KMS-11 (cell line): Measurements from ENCODE around the gene CCT2.

ENCODE experiments used
- H2AFZ ChIP-seq: fragments of 200-600 bp; sonication (generic); 2 replicates; pipeline ENCODE4 v1.6.1; 2016; ENCODE audit warnings: antibody characterized with exemption, mixed run types, low read depth
- H3K27ac ChIP-seq: fragments of 200-600 bp; sonication (generic); 2 replicates; pipeline ENCODE4 v1.6.1; 2016; ENCODE audit warnings: mild to moderate bottlenecking, mixed run types
- H3K27me3 ChIP-seq: fragments of 200-600 bp; sonication (generic); 2 replicates; pipeline ENCODE4 v1.6.1; 2017; ENCODE audit warnings: mild to moderate bottlenecking, low read depth, mixed run types, moderate library complexity; ENCODE audit not compliant: insufficient read depth
- H3K36me3 ChIP-seq: fragments of 200-600 bp; sonication (generic); 2 replicates; pipeline ENCODE4 v1.6.1; 2017; ENCODE audit warnings: mild to moderate bottlenecking, mixed run types; ENCODE audit not compliant: insufficient read depth
- H3K4me1 ChIP-seq: fragments of 200-600 bp; sonication (generic); 2 replicates; pipeline ENCODE4 v1.6.1; 2016; ENCODE audit warnings: mild to moderate bottlenecking, low read depth, mixed run types; ENCODE audit not compliant: poor library complexity, severe bottlenecking
- H3K4me2 ChIP-seq: fragments of 200-600 bp; sonication (generic); 2 replicates; pipeline ENCODE4 v1.7.0; 2016; ENCODE audit warnings: mild to moderate bottlenecking, mixed run types
- H3K4me3 ChIP-seq: fragments of 200-600 bp; sonication (generic); IDR thresholded peaks from 2 replicates; pipeline ENCODE4 v1.6.1; 2017; ENCODE audit warnings: low read depth, low read length, mixed read lengths; ENCODE audit not compliant: insufficient read depth
- H3K79me2 ChIP-seq: fragments of 200-600 bp; sonication (generic); 2 replicates; pipeline ENCODE4 v1.6.1; 2016; ENCODE audit warnings: low read depth, mixed run types; ENCODE audit not compliant: insufficient read depth
- H3K9ac ChIP-seq: fragments of 200-600 bp; sonication (generic); 2 replicates; pipeline ENCODE4 v1.6.1; 2016; ENCODE audit warnings: mild to moderate bottlenecking, mixed run types
- H4K20me1 ChIP-seq: fragments of 200-600 bp; sonication (generic); 2 replicates; pipeline ENCODE4 v1.6.1; 2016; ENCODE audit warnings: mild to moderate bottlenecking, mixed run types; ENCODE audit not compliant: insufficient read depth
- CTCF ChIP-seq: fragments of 200-600 bp; sonication (generic); conservative IDR thresholded peaks from 2 replicates; pipeline ENCODE4 v1.6.1; 2017; ENCODE audit warnings: low read depth, mild to moderate bottlenecking, antibody characterized with exemption, low read length, moderate library complexity, mixed read lengths

Gene CCT2

DNA sequence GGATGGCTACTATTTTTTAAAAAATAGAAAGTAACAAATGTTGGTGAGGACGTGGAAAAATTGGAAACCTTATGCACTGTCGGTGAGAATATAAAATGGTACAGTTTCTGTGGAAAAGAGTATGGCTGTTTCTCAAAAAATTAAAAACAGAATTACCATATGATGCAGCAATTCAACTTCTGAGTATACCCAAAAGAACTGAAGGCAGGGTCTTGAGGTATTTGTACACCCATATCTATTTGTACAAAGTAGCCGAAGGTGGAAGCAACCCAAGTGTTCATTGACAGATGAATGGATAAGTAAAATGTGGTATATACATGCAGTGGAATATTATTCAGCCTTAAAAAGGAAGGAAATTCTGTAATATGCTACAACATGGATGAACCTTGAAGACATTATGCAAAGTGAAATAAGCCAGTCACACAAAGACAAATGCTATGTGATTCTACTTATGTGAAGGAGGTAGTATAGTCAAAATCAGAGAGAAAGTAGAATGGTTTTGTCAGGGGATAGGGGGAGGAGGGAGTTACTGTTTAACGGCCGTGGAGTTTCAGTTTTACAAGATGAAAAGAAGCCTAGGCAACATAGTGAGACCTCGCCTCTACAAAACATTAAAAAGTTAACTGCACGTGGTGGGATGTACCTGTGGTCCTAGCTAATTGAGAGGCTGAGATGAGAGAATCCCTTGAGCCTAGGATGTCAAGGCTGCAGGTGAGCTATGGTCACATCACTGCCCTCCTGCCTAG lies 38.4 kb upstream of the CCT2 start:
- Histone ChIP-seq H3K27ac (no peak overlapping the region), H3K4me3 (no peak overlapping the region), H3K36me3 (no peaks in the 10 kb centered on the region), H3K27me3 (no peaks in the 10 kb centered on the region), H3K9ac (no peak overlapping the region), H3K4me1 (no peaks in the 10 kb centered on the region), H2AFZ (no peak overlapping the region), H4K20me1 (no peaks in the 10 kb centered on the region), H3K4me2 (no peak overlapping the region), H3K79me2 (no peaks in the 10 kb centered on the region)
- TF ChIP-seq CTCF, result no peak

GRCh38 chr12:69548687-69549086 lies 36.6 kb upstream of the CCT2 start:
- Histone ChIP-seq H3K79me2 (no peaks in the 10 kb centered on the region), H3K27me3 (no peaks in the 10 kb centered on the region), H3K4me1 (no peaks in the 10 kb centered on the region)

GRCh38 chr12:69550569-69551350 lies 34.5 kb upstream of the CCT2 start:
- no peaks in the 10 kb centered on the region for H3K79me2 ChIP-seq

More at GRCh38 chr12:69548687-69549086, 36.6 kb upstream of the CCT2 start:
- Histone ChIP-seq H3K27ac (no peak overlapping the region), H3K36me3 (no peaks in the 10 kb centered on the region), H4K20me1 (no peaks in the 10 kb centered on the region), H3K9ac (no peak overlapping the region), H2AFZ (no peak overlapping the region), H3K4me2 (no peak overlapping the region), H3K4me3 (no peak overlapping the region)
- TF ChIP-seq CTCF, result no peak

DNA sequence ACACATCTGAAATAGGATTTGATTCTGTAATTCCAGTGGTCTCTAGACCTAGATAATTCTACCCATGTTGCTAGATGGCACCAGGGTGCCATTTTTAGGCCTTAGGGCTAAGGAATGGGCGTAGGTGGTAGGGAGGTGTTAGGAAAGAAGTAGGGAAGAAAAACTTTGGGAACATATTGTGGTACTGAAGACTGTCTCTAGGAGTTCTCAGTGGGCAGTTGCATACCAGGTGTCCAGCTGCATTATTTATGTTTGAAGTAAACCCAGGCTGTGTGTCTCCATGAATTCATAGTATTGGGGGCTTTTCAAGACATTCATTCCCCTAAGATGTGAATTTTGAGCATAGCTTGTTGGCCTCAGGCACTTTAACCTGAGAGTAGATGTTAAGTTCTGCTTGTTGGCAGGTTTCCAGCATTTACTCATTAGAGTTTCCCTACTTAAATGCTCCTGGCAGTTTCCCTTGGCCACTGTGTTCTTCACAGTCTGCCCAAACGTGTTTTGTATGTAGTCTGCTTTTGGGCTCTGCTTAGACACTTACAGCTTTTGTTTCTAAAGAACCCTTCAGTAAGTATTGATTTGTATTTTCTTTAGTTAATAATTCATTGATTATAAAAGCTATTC lies 31.5 kb upstream of the CCT2 start:
- Histone ChIP-seq H3K9ac (no peak overlapping the region), H3K36me3 (no peaks in the 10 kb centered on the region), H3K27me3 (no peaks in the 10 kb centered on the region), H3K4me2 (no peak overlapping the region), H4K20me1 (no peaks in the 10 kb centered on the region), H3K4me3 (no peak overlapping the region), H3K27ac (no peak overlapping the region), H3K79me2 (no peaks in the 10 kb centered on the region), H3K4me1 (no peaks in the 10 kb centered on the region), H2AFZ (no peak overlapping the region)
- no peak for TF ChIP-seq CTCF

More at GRCh38 chr12:69550569-69551350, 34.5 kb upstream of the CCT2 start:
- Histone ChIP-seq H3K4me3 (no peak overlapping the region), H2AFZ (no peak overlapping the region), H3K9ac (no peak overlapping the region), H3K27ac (no peak overlapping the region), H4K20me1 (no peaks in the 10 kb centered on the region), H3K4me2 (no peak overlapping the region), H3K36me3 (no peaks in the 10 kb centered on the region), H3K4me1 (no peaks in the 10 kb centered on the region), H3K27me3 (no peaks in the 10 kb centered on the region)
- no peak for TF ChIP-seq CTCF
